ENCODE measurements around the gene TCIRG1. TPM values are rescaled to one million over a fixed set of nuclear protein-coding genes. Genes with fewer than 3 reads are reported as not detected.

Gene TCIRG1
- total RNA-seq, 1 donor from 2014 or later = 121 TPM

DNA sequence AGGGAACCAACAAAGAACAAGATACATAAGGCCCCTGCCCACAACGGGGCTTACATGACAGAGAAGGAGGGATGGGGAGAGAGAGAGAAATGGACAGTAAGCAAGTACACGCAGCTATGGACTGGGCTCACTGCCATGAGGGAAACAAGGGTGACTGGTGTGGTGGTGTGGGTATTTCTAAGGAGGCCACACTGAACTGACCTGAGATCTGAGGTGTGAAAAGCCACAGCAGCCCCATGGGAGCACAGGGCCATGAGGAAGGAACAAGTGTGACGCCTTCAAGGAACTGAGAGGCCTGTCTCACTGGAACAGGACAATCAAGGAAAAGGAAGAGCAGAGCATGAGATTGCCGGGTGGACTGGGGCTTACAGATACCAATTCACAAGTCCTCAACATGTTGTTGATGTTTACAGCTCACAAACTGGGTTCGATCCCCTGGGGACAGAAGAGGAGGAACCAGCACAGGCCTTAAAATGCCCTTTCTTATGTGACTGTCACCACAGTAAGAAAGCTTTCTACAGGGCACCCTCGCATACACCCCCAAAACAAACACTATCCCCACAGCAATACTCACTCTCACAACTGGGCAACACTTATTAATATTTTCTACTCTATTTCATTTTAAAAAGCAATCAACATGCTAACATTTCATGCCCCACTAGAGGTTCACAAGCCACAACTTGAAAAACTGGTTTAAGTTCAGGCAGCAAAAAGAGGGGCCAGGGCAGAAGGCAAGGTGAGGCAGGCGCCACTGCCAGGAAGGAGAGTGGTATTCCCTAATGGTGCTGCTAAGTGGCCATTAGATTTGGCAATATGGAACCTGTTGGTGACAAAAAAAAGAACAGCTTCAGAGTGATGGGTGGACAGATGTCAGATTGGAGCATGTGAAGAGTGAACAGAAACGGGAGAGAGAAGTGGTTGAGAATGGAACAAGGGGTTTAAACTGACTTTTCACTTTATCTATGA lies 39.1 kb downstream of the TCIRG1 start:
- intact Hi-C loops (cut with DNase I) = no loop called here
- no peak overlapping the region for H3K4me3 ChIP-seq
- no peak overlapping the region for H3K27ac ChIP-seq
- no peak for TF ChIP-seq POLR2AphosphoS5 (IDR thresholded peaks at IDR 0.05; ENCODE audit: insufficient read depth in 1 of 2, low read depth in 1 of 2)
- TF ChIP-seq POLR2A (IDR thresholded peaks at IDR 0.05) = no peak
- TF ChIP-seq, protein P1, sequence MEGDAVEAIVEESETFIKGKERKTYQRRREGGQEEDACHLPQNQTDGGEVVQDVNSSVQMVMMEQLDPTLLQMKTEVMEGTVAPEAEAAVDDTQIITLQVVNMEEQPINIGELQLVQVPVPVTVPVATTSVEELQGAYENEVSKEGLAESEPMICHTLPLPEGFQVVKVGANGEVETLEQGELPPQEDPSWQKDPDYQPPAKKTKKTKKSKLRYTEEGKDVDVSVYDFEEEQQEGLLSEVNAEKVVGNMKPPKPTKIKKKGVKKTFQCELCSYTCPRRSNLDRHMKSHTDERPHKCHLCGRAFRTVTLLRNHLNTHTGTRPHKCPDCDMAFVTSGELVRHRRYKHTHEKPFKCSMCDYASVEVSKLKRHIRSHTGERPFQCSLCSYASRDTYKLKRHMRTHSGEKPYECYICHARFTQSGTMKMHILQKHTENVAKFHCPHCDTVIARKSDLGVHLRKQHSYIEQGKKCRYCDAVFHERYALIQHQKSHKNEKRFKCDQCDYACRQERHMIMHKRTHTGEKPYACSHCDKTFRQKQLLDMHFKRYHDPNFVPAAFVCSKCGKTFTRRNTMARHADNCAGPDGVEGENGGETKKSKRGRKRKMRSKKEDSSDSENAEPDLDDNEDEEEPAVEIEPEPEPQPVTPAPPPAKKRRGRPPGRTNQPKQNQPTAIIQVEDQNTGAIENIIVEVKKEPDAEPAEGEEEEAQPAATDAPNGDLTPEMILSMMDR (IDR thresholded peaks at IDR 0.05) = no peak
- H3K36me3 ChIP-seq = no peaks in the 10 kb centered on the region
- no peaks in the 10 kb centered on the region for H3K4me1 ChIP-seq
- no peaks in the 10 kb centered on the region for H3K9me3 ChIP-seq
- H3K27me3 ChIP-seq = no peaks in the 10 kb centered on the region
- DNase-seq (ENCODE audit: extremely low spot score in 2 of 2) = no peak

DNA sequence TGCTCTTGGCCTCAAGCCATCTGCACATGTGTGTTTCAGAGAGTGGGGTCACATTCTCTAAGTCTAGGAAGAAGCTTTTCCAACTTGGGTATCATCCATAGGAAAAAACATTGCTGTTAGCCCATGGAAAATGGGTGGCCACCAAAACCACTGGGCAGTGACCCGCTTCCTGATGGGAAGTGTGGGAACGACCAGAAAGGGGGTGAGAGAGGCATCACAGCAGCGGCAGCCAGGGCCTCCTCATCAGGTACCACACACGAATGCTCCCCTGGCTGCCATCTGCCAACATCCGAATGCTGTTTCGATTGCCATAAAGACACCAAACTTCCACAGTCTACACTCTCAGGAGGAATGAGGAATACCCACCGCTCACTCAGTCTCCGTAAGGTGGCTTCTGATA lies 42.0 kb downstream of the TCIRG1 start:
- intact Hi-C loops (cut with DNase I) = no loop called here
- Histone ChIP-seq H3K36me3 (no peaks in the 10 kb centered on the region), H3K27me3 (no peaks in the 10 kb centered on the region), H3K4me3 (no peak overlapping the region), H3K27ac (no peak overlapping the region), H3K9me3 (no peaks in the 10 kb centered on the region), H3K4me1 (no peaks in the 10 kb centered on the region)
- no peak for DNase-seq (ENCODE audit: extremely low spot score in 2 of 2)
- TF ChIP-seq, protein P1 (IDR thresholded peaks at IDR 0.05) = no peak
- no peak for TF ChIP-seq POLR2AphosphoS5 (IDR thresholded peaks at IDR 0.05; ENCODE audit: insufficient read depth in 1 of 2, low read depth in 1 of 2)
- no peak for TF ChIP-seq POLR2A (IDR thresholded peaks at IDR 0.05)

DNA sequence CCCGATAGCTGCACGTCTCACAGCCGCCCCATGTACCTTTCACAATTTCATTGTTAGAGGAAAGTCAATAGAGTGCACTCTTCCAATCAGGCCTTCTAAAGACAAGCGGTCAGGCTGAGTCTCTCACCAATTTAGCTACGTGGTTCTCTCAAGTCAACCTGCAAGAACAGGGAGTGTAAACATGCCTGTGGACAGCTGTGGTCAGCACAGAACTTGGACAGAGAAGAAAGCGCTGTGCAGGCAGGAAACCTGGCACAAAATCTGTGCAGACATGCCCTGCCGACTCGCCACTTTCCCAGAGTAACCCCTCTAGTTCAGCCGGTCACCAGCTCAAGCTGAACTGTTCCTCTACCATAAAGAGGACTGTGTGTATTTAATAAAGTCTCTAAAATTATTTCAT lies 42.9 kb downstream of the TCIRG1 start:
- intact Hi-C loops (cut with DNase I) = no loop called here
- Histone ChIP-seq H3K36me3 (no peaks in the 10 kb centered on the region), H3K9me3 (no peaks in the 10 kb centered on the region), H3K4me3 (no peak overlapping the region), H3K27ac (no peak overlapping the region), H3K4me1 (no peaks in the 10 kb centered on the region), H3K27me3 (no peaks in the 10 kb centered on the region)
- no peak for DNase-seq (ENCODE audit: extremely low spot score in 2 of 2)
- TF ChIP-seq, protein P1 (IDR thresholded peaks at IDR 0.05) = no peak
- TF ChIP-seq POLR2AphosphoS5 (IDR thresholded peaks at IDR 0.05; ENCODE audit: insufficient read depth in 1 of 2, low read depth in 1 of 2) = no peak
- no peak for TF ChIP-seq POLR2A (IDR thresholded peaks at IDR 0.05)

DNA sequence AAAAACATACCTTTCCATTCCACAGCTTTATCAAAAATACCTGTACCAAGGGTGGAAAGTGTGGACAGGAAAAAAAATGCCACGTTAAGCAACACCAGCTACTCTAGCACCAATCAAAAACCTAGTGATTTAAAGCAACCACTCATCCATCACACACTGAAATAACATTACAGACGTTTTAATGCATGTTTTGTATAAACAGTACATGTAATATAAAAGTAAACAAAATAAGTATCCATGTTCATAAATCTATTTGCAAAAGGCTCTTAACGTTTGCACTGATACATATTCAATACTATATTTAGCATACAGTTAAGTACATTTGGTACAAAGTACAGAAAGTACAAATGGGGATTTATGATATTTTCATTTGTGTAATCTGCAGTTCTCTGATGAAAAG lies 43.7 kb downstream of the TCIRG1 start:
- H3K27ac ChIP-seq = no peak overlapping the region
- TF ChIP-seq, protein P1 (IDR thresholded peaks at IDR 0.05) = no peak
- TF ChIP-seq POLR2A (IDR thresholded peaks at IDR 0.05) (no peak), POLR2AphosphoS5 (IDR thresholded peaks at IDR 0.05; ENCODE audit: insufficient read depth in 1 of 2, low read depth in 1 of 2) (no peak)
- H3K27me3 ChIP-seq = no peaks in the 10 kb centered on the region
- DNase-seq (ENCODE audit: extremely low spot score in 2 of 2) = no peak
- H3K9me3 ChIP-seq = no peaks in the 10 kb centered on the region
- no peaks in the 10 kb centered on the region for H3K36me3 ChIP-seq
- intact Hi-C loops (cut with DNase I) = no loop called here
- no peak overlapping the region for H3K4me3 ChIP-seq
- H3K4me1 ChIP-seq = no peaks in the 10 kb centered on the region

DNA sequence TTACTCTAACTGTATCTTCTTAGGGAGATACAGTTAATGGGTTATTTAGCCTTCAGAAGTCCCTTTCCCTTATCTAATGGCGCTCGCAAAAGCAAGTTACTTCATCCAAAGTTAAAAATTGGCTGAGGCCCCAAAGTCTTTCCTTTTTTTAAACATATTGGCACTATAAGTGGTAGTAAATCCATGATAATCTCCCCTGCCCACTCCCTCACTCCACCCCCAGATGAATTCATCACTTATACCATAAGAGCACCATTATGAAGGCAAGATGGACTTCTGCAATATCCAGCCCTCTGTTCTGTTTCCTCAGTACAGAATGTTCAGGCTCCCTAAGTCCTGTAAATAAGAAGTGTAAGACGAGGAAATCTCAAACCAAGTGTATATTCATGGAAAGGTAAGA lies 44.7 kb downstream of the TCIRG1 start:
- H3K4me3 ChIP-seq = no peak overlapping the region
- no peak overlapping the region for H3K27ac ChIP-seq
- H3K4me1 ChIP-seq = no peaks in the 10 kb centered on the region
- no peaks in the 10 kb centered on the region for H3K9me3 ChIP-seq
- no peak for DNase-seq (ENCODE audit: extremely low spot score in 2 of 2)
- intact Hi-C loops (cut with DNase I) = no loop called here
- H3K27me3 ChIP-seq = no peaks in the 10 kb centered on the region
- no peak for TF ChIP-seq POLR2A (IDR thresholded peaks at IDR 0.05)
- TF ChIP-seq, protein P1 (IDR thresholded peaks at IDR 0.05) = no peak
- TF ChIP-seq POLR2AphosphoS5 (IDR thresholded peaks at IDR 0.05; ENCODE audit: insufficient read depth in 1 of 2, low read depth in 1 of 2) = no peak
- H3K36me3 ChIP-seq = no peaks in the 10 kb centered on the region
